Activated T-helper 1 cell treated with anti-CD3 and anti-CD28 coated beads, Interleukin-2, amount 50 U/mL, for 16 hours (primary cell): ENCODE results near the gene SHC4.

Experiments
- DNase-seq, 2 donors: peaks; one replicate each; pipeline ENCODE4 v3.0.0-alpha.2; 2020; ENCODE audit warnings: low read depth in 1 of 2, low spot score in 1 of 2

The SHC4 gene

GRCh38 chr15:48888191-48888590, 75.5 kb downstream of the SHC4 start:
- DNase-seq: no peak

- no peak for DNase-seq
Observed at GRCh38 chr15:48887144-48887543, 76.6 kb downstream of the SHC4 start.

GRCh38 chr15:48883699-48884098, 80.0 kb downstream of the SHC4 start:
- no peak for DNase-seq

GRCh38 chr15:48880070-48880634, 83.6 kb downstream of the SHC4 start:
- DNase-seq: no peak

GRCh38 chr15:48877630-48878595, 85.8 kb downstream of the SHC4 start, which contains the start of gene EID1:
EID1 (plus strand) TSS chr15:48878134; CDS start chr15:48878177, 43 bp downstream.
- peak; percentile 83 to 86 for DNase-seq

- no peak for DNase-seq
Observed at GRCh38 chr15:48876057-48876456, 87.7 kb downstream of the SHC4 start.

- DNase-seq: no peak
Observed at GRCh38 chr15:48875241-48875960, 88.3 kb downstream of the SHC4 start.

GRCh38 chr15:48872632-48873031, 91.1 kb downstream of the SHC4 start:
- DNase-seq: no peak

- DNase-seq: no peak
Observed at GRCh38 chr15:48871542-48871941, 92.2 kb downstream of the SHC4 start.

GRCh38 chr15:48869966-48870365, 93.8 kb downstream of the SHC4 start:
- no peak for DNase-seq

- no peak for DNase-seq
Observed at GRCh38 chr15:48868536-48868935, 95.2 kb downstream of the SHC4 start.

- DNase-seq: no peak
Observed at GRCh38 chr15:48868023-48868422, 95.7 kb downstream of the SHC4 start.

GRCh38 chr15:48866141-48866563, 97.6 kb downstream of the SHC4 start:
- no peak for DNase-seq

- no peak for DNase-seq
Observed at GRCh38 chr15:48865370-48866079, 98.2 kb downstream of the SHC4 start.

- DNase-seq: no peak
Observed at GRCh38 chr15:48862705-48863104, 101.0 kb downstream of the SHC4 start.

GRCh38 chr15:48861813-48862431, 101.8 kb downstream of the SHC4 start:
- no peak for DNase-seq

- no peak for DNase-seq
Observed at GRCh38 chr15:48859426-48859825, 104.3 kb downstream of the SHC4 start.

- DNase-seq: no peak
Observed at GRCh38 chr15:48858401-48858800, 105.3 kb downstream of the SHC4 start.

GRCh38 chr15:48856942-48857341, 106.8 kb downstream of the SHC4 start:
- DNase-seq: no peak
